OCI-LY3 (cell line): ENCODE results near the gene ZNF592.

Experiments
- H2AFZ ChIP-seq: fragments of 200-600, 300-600 bp; shearing (Covaris generic); 2 replicates; pipeline ENCODE4 v1.6.0; 2014; ENCODE audit warnings: antibody characterized with exemption, low read depth, low read length
- H3K27ac ChIP-seq: fragments of 200-600, 300-600 bp; sonication (generic); 2 replicates; pipeline ENCODE4 v1.5.1; 2014; ENCODE audit warnings: mild to moderate bottlenecking, low read length, moderate library complexity, mixed read lengths
- H3K27me3 ChIP-seq: fragments of 200-600, 300-600 bp; sonication (generic); 2 replicates; pipeline ENCODE4 v1.6.1; 2014; ENCODE audit warnings: low read depth, low read length, mixed read lengths
- H3K36me3 ChIP-seq: fragments of 200-600, 300-600 bp; sonication (generic); replicated peaks from 2 replicates; pipeline ENCODE3; 2014; ENCODE audit warnings: low read depth, low read length, mixed read lengths
- H3K4me1 ChIP-seq: fragments of 300-600, 200-600 bp; sonication (generic); 2 replicates; pipeline ENCODE4 v1.6.1; 2014; ENCODE audit warnings: low read length, mixed read lengths
- H3K4me2 ChIP-seq: fragments of 200-600, 300-600 bp; sonication (generic); 2 replicates; pipeline ENCODE4 v1.6.1; 2014; ENCODE audit warnings: low read length, mixed read lengths
- H3K4me3 ChIP-seq: fragments of 300-600, 200-600 bp; sonication (generic); 2 replicates; pipeline ENCODE4 v1.5.1; 2014; ENCODE audit warnings: antibody characterized with exemption, mild to moderate bottlenecking, low read length, moderate library complexity
- H3K79me2 ChIP-seq: fragments of 300-600, 200-600 bp; shearing (Covaris generic); 2 replicates; pipeline ENCODE4 v1.6.1; 2014; ENCODE audit warnings: mild to moderate bottlenecking, low read length, mixed read lengths
- H3K9ac ChIP-seq: fragments of 300-600, 200-600 bp; shearing (Covaris generic); 2 replicates; pipeline ENCODE4 v1.6.0; 2014; ENCODE audit warnings: mild to moderate bottlenecking, low read length, moderate library complexity
- H3K9me3 ChIP-seq: fragments of 200-600, 300-600 bp; shearing (Covaris generic); 2 replicates; pipeline ENCODE4 v1.6.1; 2014; ENCODE audit warnings: low read length, mixed read lengths; ENCODE audit not compliant: insufficient read depth
- H4K20me1 ChIP-seq: fragments of 200-600, 300-600 bp; sonication (generic); 2 replicates; pipeline ENCODE4 v1.6.1; 2016; ENCODE audit warnings: low read length, mixed read lengths; ENCODE audit not compliant: insufficient read depth
- EZH2phosphoT487 ChIP-seq: fragments of 200-600 bp; shearing (Covaris generic); IDR thresholded peaks from 2 replicates; pipeline ENCODE4 v1.6.1; 2018; ENCODE audit warnings: antibody characterized with exemption, mixed run types, low read depth
- TF ChIP-seq, protein P1 (sequence below): fragments of 200-600, 300-600 bp; sonication (generic); IDR thresholded peaks from 2 replicates; pipeline ENCODE4 v1.5.1; 2014; ENCODE audit warnings: antibody characterized with exemption, low read length, low read depth

The ZNF592 gene

DNA sequence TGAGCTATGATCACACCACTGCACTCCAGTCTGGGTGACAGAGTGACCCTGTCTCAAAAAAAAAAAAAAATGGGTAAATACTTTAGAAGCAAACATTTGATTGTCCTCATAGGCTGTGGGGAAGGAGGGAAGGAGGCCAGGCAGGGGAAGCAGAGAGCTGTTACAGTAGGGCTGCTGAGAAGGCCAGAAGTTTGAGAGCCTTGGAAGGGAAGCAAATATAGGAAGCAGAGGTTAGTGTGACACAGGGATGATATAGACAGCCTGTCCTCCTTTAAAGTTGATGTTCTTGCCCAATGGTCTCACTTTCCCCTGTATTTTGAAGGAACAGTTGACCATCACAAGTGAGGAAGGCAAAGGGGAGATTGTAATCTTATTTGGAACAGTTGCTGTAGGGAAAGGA, 63.4 kb downstream of the ZNF592 start:
- Histone ChIP-seq H2AFZ (no peak overlapping the region), H3K4me2 (no peak overlapping the region), H3K4me3 (no peak overlapping the region), H3K4me1 (peaks cover 17% of the 10 kb centered on the region), H3K27me3 (no peaks in the 10 kb centered on the region), H3K79me2 (no peaks in the 10 kb centered on the region), H3K36me3 (no peaks in the 10 kb centered on the region), H3K9me3 (no peaks in the 10 kb centered on the region), H4K20me1 (no peaks in the 10 kb centered on the region), H3K27ac (no peak overlapping the region), H3K9ac (no peak overlapping the region)
- TF ChIP-seq, protein P1, sequence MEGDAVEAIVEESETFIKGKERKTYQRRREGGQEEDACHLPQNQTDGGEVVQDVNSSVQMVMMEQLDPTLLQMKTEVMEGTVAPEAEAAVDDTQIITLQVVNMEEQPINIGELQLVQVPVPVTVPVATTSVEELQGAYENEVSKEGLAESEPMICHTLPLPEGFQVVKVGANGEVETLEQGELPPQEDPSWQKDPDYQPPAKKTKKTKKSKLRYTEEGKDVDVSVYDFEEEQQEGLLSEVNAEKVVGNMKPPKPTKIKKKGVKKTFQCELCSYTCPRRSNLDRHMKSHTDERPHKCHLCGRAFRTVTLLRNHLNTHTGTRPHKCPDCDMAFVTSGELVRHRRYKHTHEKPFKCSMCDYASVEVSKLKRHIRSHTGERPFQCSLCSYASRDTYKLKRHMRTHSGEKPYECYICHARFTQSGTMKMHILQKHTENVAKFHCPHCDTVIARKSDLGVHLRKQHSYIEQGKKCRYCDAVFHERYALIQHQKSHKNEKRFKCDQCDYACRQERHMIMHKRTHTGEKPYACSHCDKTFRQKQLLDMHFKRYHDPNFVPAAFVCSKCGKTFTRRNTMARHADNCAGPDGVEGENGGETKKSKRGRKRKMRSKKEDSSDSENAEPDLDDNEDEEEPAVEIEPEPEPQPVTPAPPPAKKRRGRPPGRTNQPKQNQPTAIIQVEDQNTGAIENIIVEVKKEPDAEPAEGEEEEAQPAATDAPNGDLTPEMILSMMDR, result no peak
- no peak for TF ChIP-seq EZH2phosphoT487

DNA sequence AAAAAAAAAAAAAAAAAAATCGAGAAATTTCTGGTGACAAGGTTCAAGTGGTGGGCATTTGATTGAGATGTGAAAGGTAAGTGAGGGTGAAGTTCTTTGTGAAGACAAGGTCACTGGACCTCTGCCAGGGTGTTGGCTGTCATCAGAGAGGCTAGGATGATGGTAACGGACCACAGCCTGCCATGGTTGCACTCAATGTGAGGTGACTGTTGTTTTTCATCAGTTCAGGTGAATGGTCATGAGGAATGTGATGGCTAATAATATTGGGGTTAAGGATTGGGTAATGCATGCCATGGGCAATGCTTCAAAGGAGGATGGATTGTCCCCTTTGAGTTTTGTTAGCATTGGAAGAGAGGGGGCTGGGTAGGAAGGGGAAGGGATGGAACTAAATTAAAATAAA, 64.5 kb downstream of the ZNF592 start:
- H3K27me3 ChIP-seq, result no peaks in the 10 kb centered on the region
- no peaks in the 10 kb centered on the region for H3K9me3 ChIP-seq
- H3K9ac ChIP-seq, result no peak overlapping the region
- H3K4me1 ChIP-seq, result peaks cover 9% of the 10 kb centered on the region
- TF ChIP-seq, protein P1, result no peak
- no peak for TF ChIP-seq EZH2phosphoT487
- no peak overlapping the region for H3K4me3 ChIP-seq
- H3K36me3 ChIP-seq, result no peaks in the 10 kb centered on the region
- no peak overlapping the region for H3K4me2 ChIP-seq
- no peak overlapping the region for H2AFZ ChIP-seq
- no peaks in the 10 kb centered on the region for H3K79me2 ChIP-seq
- H4K20me1 ChIP-seq, result no peaks in the 10 kb centered on the region
- no peak overlapping the region for H3K27ac ChIP-seq

DNA sequence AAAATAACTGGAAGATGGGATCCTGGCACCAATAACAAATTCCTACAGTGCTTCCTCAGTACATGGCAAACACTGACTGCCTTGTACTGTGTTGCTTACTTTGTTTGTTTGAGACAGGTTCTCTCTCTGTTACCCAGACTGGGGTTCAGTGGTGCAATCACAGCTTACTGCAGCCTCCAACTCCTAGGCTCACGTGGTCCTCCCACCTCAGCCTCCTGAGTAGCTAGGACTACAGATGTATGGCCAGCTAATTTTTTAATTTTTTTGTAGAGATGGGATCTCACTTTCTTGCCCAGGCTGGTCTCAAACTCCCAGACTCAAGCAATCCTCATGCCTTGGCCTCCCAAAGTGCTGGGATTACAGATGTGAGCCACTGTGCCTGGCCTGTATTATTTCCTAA, 65.0 kb downstream of the ZNF592 start:
- Histone ChIP-seq H2AFZ (no peak overlapping the region), H3K9me3 (no peaks in the 10 kb centered on the region), H3K79me2 (no peaks in the 10 kb centered on the region), H3K9ac (no peak overlapping the region), H4K20me1 (no peaks in the 10 kb centered on the region), H3K4me2 (no peak overlapping the region), H3K4me3 (no peak overlapping the region), H3K27me3 (no peaks in the 10 kb centered on the region), H3K27ac (no peak overlapping the region), H3K36me3 (no peaks in the 10 kb centered on the region), H3K4me1 (peaks cover 9% of the 10 kb centered on the region)
- TF ChIP-seq, protein P1, result no peak
- TF ChIP-seq EZH2phosphoT487, result no peak

DNA sequence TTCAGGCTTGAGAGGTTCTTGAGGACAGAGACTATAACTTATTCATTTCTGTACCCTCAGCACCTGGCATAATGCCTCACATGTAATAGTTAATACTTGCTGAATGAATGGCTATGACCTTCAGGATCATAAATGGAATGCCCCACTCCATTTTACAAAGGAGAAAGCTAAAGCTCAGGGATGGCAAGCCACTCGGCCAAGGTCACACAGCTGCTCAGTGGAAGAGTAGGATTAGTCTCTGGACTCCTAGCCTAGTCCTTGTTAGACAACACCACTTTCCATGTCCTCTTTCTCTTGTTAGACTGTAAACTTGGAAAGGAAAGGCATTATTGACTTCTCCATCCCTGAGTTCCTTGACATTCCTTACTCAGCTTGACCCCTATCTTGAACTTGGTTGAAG, 65.5 kb downstream of the ZNF592 start:
- Histone ChIP-seq H3K79me2 (no peaks in the 10 kb centered on the region), H3K4me2 (no peak overlapping the region), H2AFZ (no peak overlapping the region), H3K9me3 (no peaks in the 10 kb centered on the region), H3K27me3 (no peaks in the 10 kb centered on the region), H3K27ac (no peak overlapping the region), H4K20me1 (no peaks in the 10 kb centered on the region), H3K9ac (no peak overlapping the region), H3K36me3 (no peaks in the 10 kb centered on the region), H3K4me3 (no peak overlapping the region), H3K4me1 (peaks cover 9% of the 10 kb centered on the region)
- no peak for TF ChIP-seq EZH2phosphoT487
- TF ChIP-seq, protein P1, result no peak
